Mucosa of descending colon (tissue), 3 donors: ENCODE measurements around the gene MNAT1. TPM values are rescaled to one million over a fixed set of nuclear protein-coding genes. Genes with fewer than 3 reads are reported as not detected.
A peak's percentile ranks its signal among the peaks of the same experiment; 100 is the strongest.

Experiments used
- ATAC-seq: fragments of 200-7000 bp; cut with Tn5 transposase; one replicate; pipeline ENCODE4 v1.9.1; 2020; ENCODE audit warnings: mild to moderate bottlenecking, moderate library complexity
- DNase-seq, 3 donors: peaks; one replicate each; pipeline ENCODE4 v3.0.0-alpha.2; 2020
- H3K36me3 ChIP-seq: fragments of 200-600 bp; one replicate; pipeline ENCODE4 v1.8.0; 2021; ENCODE audit warnings: low read depth, mild to moderate bottlenecking
- H3K4me1 ChIP-seq: fragments of 200-600 bp; one replicate; pipeline ENCODE4 v1.8.0; 2021; ENCODE audit warnings: low read depth, mild to moderate bottlenecking
- H3K4me3 ChIP-seq: fragments of 200-600 bp; one replicate; pipeline ENCODE4 v1.8.0; 2021; ENCODE audit warnings: mild to moderate bottlenecking
- H3K9me3 ChIP-seq: fragments of 200-600 bp; one replicate; pipeline ENCODE4 v1.8.0; 2021; ENCODE audit warnings: mild to moderate bottlenecking
- intact Hi-C, 2 donors: fragments of 100-400 bp; cut with DNase I in 1 of 2; cut with micrococcal nuclease in 1 of 2; formaldehyde crosslinking; loops; one replicate each; pipeline versions ENCODE4 v1.11.0 to v1.11.1; 2022; cut with DNase I, micrococcal nuclease
- total RNA-seq, 3 donors: library from RNA; stranded (reverse); fragmentation: NEBNext Ultra II Directional in 2 of 3; extraction: Animal tissue kit (Norgen Biotek cat#: 25700) in 2 of 3; gene quantifications; one replicate each; pipeline versions ENCODE4 v1.2.1 to v1.2.4, GENCODE V29; 2021 to 2023
- TF ChIP-seq, protein P1 (sequence below): fragments of 200-600 bp; IDR thresholded peaks from one replicate; pipeline ENCODE4 v1.8.0; 2022; ENCODE audit warnings: antibody characterized with exemption, mild to moderate bottlenecking
- donor health status: DM: no; HTN: no; CAD: no; lungs with moderate emphysema.
- donor health status: DM: no; HTN: no; CAD: no.
- donor health status: DM: no; HTN: yes; CAD: no.

Gene MNAT1
- total RNA-seq, 3 donors from 2014 or later, result 13.4 to 19.8 (median 14.3) TPM

DNA sequence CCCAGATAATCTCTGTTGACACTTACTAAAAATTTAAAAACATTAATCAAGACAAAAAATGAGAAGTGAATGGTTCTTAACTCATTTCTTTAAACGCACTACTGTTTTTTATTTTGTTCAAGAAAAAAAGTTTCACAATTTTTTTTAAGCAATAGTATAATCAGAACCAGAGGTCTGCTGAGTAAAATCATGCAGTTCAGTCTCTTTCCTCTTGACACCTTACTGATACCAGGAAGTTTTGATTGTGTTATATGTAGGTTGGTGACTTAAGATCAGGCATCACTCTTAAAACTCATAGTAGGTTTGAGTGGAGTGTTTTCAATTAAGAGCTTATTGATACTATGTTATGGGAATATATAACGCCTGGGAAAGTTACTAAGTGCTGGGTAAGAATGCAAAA lies 125.0 kb downstream of the MNAT1 start:
- no peak for DNase-seq
- intact Hi-C loops, result no loop called here

DNA sequence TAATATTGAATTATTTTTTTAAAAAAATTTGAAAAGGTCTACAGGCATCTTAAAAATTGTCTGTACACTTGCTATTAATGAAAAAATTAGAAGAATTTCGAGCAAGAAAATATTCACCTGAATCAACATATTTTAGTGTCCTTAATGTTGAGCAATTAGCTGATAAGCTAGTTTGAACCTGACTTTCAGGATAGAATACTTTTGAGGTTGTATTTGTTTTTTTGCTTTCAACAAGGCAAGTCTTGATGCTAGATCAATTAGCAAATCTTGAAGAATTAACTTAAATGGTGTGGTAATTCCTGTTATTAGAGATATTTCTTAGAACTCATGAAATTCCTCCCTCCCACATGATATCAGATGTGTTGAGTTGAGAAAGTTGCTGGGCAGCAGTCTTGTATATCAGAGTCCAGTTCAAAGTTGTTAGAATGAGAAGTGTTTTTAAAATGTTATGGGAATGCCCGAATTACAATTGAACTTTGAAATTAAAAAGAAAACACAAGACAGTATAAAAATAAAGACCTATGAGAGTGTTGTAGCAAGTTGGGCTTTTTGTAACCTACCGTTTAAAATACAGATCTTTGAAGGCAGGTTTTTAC lies 127.1 kb downstream of the MNAT1 start:
- TF ChIP-seq, protein P1, sequence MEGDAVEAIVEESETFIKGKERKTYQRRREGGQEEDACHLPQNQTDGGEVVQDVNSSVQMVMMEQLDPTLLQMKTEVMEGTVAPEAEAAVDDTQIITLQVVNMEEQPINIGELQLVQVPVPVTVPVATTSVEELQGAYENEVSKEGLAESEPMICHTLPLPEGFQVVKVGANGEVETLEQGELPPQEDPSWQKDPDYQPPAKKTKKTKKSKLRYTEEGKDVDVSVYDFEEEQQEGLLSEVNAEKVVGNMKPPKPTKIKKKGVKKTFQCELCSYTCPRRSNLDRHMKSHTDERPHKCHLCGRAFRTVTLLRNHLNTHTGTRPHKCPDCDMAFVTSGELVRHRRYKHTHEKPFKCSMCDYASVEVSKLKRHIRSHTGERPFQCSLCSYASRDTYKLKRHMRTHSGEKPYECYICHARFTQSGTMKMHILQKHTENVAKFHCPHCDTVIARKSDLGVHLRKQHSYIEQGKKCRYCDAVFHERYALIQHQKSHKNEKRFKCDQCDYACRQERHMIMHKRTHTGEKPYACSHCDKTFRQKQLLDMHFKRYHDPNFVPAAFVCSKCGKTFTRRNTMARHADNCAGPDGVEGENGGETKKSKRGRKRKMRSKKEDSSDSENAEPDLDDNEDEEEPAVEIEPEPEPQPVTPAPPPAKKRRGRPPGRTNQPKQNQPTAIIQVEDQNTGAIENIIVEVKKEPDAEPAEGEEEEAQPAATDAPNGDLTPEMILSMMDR, result no peak
- intact Hi-C loops, result no loop called here
- H3K4me3 ChIP-seq, result no peak overlapping the region
- H3K9me3 ChIP-seq, result peaks cover 7% of the 10 kb centered on the region
- H3K4me1 ChIP-seq, result no peaks in the 10 kb centered on the region
- no peaks in the 10 kb centered on the region for H3K36me3 ChIP-seq
- no peak for DNase-seq
- peak; percentile 19 for ATAC-seq

More for the DNA sequence above, 125.0 kb downstream of the MNAT1 start:
- TF ChIP-seq, protein P1, result no peak
- peaks cover 8% of the 10 kb centered on the region for H3K9me3 ChIP-seq
- no peaks in the 10 kb centered on the region for H3K36me3 ChIP-seq
- H3K4me1 ChIP-seq, result no peaks in the 10 kb centered on the region
- H3K4me3 ChIP-seq, result no peak overlapping the region
- no peak for ATAC-seq

DNA sequence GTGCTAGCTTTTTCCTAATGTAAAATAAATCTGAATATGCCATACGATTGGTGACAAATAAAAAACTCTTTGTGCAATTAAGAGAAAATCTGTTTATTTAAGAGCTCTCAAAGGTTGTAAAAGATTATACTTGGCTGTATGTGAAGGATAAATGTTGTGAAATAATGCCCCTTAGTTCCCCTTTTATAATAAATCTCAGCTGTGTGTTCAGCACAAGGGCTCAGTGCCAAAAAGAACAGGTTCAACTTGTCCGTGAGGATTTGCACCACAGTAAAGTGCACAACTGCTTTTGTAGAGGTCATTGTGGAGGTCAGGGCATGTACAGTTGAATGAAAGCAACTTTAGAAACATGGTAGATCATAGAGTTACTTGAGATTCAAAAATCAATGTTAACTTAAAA lies 127.7 kb downstream of the MNAT1 start:
- peaks cover under 1% of the 10 kb centered on the region for H3K9me3 ChIP-seq
- no peaks in the 10 kb centered on the region for H3K4me1 ChIP-seq
- peak in 2 of 3 donors; percentile 52 to 90 for DNase-seq
- no peaks in the 10 kb centered on the region for H3K36me3 ChIP-seq
- TF ChIP-seq, protein P1, result no peak
- ATAC-seq, result peak; percentile 97
- H3K4me3 ChIP-seq, result no peak overlapping the region
- intact Hi-C loops, result no loop called here

DNA sequence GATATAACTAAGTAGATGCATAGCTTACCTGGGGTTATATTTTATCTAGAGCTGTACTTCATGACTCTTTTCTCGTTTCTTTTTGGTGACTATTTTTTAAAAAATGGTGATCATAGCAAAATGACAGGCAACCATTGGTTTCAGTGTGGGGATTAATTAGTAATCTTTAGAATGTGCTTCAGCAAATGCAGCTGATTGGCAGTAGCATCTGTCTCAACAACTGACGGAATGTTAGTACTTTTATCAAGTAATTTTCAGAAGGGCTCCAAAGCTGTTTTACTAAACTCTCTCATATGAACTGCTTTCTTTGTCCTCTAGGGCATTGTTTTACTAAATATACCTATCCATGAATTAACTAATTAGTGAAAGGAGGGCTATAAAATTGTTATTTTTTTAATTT lies 128.7 kb downstream of the MNAT1 start:
- no peaks in the 10 kb centered on the region for H3K4me1 ChIP-seq
- no peak for ATAC-seq
- no peaks in the 10 kb centered on the region for H3K36me3 ChIP-seq
- no peaks in the 10 kb centered on the region for H3K9me3 ChIP-seq
- intact Hi-C loops, result no loop called here
- TF ChIP-seq, protein P1, result no peak
- DNase-seq, result no peak
- H3K4me3 ChIP-seq, result no peak overlapping the region

DNA sequence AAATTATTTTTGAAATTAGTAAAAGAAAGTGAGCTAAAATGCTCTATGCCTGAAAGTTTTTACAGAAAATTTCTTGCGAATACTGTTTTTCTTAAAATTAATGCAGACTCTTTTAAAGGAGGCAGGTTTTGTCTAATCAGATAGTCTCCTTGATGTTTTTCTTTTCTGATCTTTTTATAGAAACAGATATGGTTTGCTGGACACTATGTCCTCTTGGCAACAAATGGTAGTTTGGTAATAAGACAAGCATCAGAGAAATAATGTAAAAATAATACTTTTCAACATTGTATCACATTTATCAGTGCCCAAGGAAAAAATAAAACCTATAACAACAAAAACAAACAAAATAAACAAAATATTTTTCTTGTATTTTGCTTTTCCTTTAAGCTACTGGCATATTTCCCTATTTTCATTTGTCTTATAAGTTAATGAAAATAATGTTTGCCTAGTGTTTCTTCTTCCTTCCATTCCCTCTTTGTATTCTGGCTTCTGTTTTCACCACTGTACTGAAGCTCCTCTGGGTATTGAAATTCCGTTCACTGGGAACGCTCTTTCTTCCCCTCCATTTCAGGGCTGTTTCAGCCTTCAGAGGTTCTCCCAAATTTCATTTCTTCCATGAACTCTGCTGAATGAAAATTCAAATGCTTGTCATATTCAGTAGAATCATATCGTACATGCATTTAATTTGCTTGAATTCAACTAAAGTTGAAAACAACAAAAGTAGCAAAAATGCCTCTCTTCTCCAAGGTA lies 131.0 kb downstream of the MNAT1 start:
- intact Hi-C loops, result no loop called here
- Histone ChIP-seq H3K4me3 (no peak overlapping the region), H3K9me3 (no peaks in the 10 kb centered on the region), H3K4me1 (no peaks in the 10 kb centered on the region), H3K36me3 (no peaks in the 10 kb centered on the region)
- ATAC-seq, result no peak
- DNase-seq, result no peak
- TF ChIP-seq, protein P1, result no peak
